Epithelial cell of esophagus (primary cell): ENCODE measurements around the gene FXYD5.
A peak's percentile ranks its signal among the peaks of the same experiment; 100 is the strongest.

Experiments used
- DNase-seq: peaks from one replicate; pipeline ENCODE4 v3.0.0; 2010; ENCODE audit warnings: low read depth
- H3K4me3 ChIP-seq: 2 replicates; pipeline ENCODE4 v1.5.1; 2011; ENCODE audit warnings: mild to moderate bottlenecking, low read length, control low read depth
- TF ChIP-seq, protein P1 (sequence below): IDR thresholded peaks from 2 replicates; pipeline ENCODE4 v1.5.1; 2011; ENCODE audit warnings: low read depth, mild to moderate bottlenecking, low read length, control low read depth, inconsistent platforms; ENCODE audit not compliant: insufficient read depth; ENCODE audit errors: missing control alignments

FXYD5 gene

DNA sequence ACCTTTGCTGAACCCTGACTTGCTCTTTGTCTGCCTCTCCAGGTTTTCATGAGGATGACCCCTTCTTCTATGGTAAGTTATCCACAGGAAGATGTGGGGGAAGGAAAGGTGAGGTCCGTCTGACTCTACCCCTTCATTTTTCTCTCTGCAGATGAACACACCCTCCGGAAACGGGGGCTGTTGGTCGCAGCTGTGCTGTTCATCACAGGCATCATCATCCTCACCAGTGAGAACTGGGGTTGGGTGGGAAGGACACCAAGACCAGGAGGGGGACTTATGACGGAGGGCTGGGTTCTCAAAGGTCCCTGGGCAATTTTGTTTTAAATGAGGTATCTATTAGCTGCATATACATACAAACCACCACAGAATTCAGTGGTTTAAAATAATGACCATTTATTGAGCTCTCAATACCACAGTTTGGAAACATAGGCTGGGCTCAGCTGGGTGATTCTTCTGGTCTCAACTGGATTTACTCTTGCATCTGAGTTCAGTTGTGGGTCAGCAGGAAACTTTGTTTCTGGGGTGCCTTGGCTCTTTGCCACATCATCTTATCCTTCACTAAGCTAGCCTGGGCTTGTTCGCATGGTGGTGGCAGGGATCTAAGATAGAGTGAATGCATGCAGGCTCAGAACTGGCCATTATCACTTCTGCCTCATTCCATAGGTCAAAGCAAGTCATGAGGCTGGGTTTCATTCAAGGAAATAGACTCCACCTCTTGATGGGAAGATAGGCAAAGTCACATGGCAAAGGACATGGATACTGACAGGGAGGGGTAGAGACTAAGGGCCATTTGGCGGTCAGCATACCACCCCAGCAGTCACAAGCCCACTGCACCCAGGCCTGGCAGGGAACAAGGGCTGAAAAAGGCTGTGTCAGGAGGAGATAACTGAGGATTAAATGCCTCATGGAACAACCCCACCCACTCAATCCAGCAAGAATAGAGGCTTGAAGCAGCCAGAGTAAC, 11.8 kb downstream of the FXYD5 start:
- peak; percentile 52 for DNase-seq
- TF ChIP-seq, protein P1, sequence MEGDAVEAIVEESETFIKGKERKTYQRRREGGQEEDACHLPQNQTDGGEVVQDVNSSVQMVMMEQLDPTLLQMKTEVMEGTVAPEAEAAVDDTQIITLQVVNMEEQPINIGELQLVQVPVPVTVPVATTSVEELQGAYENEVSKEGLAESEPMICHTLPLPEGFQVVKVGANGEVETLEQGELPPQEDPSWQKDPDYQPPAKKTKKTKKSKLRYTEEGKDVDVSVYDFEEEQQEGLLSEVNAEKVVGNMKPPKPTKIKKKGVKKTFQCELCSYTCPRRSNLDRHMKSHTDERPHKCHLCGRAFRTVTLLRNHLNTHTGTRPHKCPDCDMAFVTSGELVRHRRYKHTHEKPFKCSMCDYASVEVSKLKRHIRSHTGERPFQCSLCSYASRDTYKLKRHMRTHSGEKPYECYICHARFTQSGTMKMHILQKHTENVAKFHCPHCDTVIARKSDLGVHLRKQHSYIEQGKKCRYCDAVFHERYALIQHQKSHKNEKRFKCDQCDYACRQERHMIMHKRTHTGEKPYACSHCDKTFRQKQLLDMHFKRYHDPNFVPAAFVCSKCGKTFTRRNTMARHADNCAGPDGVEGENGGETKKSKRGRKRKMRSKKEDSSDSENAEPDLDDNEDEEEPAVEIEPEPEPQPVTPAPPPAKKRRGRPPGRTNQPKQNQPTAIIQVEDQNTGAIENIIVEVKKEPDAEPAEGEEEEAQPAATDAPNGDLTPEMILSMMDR: no peak
- no peak overlapping the region for H3K4me3 ChIP-seq

DNA sequence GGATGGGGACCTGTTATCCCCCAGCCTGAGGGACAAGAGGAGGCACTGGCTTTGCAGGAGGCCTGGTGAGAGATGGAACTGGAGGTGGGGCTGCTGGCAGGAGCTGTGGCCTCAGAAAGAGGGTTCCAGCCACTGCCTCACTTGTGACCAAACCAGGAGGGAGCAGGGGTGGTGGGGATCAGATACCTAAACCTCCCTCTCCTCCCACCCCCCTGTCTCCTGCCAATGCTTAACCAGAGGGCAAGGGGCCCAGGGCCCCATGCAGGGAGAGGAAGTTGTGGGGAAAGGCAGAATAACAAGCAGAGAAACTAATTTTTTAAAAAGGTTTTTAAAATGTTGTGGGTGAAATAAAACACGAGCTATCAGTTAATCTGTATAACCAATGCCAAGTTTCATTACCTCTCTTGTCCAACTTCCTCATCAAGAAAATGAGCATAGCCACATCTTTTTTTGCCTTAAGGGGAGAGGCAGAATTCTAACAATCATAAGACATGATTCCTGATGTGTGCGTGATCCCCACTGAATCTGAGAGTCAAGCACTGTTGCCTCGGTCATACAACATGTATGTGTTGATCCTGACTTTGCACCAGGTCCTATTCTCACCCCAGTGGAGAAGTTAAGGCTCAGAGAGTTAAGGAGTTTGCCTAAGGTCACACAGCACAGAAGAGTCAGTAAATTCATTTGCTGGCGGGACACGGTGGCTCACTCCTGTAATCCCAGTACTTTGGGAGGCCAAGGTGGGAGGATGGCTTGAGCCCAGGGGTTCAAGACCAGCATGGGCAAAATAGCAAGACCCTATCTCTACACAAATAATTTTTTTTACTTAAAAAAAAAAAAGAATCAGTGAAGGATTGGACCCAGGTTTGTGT, 12.9 kb downstream of the FXYD5 start:
- TF ChIP-seq, protein P1: no peak
- H3K4me3 ChIP-seq: no peak overlapping the region

DNA sequence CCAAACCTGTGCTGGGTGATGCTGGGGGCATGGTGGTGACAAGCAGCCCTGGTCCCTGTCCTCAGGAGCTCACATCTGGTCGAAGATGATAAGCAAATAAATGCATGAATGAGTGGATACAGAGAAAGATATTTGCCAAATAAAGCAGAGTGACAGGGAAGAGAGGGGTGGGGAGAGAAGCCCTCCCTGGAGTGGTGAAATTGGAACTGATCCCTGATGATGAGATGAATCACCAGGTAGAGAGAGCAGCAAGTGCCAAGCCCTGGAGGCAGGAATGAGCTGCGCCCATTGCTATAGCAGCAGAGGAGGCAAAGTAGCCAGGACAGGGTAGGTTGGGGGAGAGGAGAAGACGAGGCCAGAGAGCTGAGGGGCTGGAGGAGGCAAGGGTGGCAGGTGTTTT, 13.7 kb downstream of the FXYD5 start:
- no peak overlapping the region for H3K4me3 ChIP-seq
- TF ChIP-seq, protein P1: peak; percentile 32
- peak; percentile 93 for DNase-seq

More for the DNA sequence above, 12.9 kb downstream of the FXYD5 start:
- DNase-seq: no peak

DNA sequence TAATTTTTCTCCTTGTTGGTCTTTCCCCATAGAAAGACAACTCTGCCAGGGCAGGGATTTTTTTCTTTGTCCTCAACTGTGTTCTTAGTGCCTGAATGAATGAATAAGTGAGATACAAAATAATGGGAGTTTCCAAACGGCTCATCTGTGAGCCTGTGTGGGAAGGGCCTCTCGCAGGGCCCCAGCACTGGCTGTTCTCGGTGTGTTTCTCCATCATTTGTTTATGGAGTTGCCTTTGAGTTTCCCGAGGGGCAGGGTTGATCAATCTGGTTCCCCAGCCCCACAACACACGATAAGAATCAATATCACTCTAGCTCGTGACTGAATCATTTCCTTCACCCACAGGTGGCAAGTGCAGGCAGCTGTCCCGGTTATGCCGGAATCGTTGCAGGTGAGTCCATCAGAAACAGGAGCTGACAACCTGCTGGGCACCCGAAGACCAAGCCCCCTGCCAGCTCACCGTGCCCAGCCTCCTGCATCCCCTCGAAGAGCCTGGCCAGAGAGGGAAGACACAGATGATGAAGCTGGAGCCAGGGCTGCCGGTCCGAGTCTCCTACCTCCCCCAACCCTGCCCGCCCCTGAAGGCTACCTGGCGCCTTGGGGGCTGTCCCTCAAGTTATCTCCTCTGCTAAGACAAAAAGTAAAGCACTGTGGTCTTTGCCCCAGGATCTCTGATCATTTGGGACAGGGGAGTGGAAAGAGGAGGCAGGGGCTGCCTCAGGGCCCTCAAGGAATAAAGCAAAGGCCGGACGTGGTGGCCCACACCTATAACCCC, 14.9 kb downstream of the FXYD5 start:
- TF ChIP-seq, protein P1: no peak
- no peak overlapping the region for H3K4me3 ChIP-seq
- peak; percentile 42 for DNase-seq

DNA sequence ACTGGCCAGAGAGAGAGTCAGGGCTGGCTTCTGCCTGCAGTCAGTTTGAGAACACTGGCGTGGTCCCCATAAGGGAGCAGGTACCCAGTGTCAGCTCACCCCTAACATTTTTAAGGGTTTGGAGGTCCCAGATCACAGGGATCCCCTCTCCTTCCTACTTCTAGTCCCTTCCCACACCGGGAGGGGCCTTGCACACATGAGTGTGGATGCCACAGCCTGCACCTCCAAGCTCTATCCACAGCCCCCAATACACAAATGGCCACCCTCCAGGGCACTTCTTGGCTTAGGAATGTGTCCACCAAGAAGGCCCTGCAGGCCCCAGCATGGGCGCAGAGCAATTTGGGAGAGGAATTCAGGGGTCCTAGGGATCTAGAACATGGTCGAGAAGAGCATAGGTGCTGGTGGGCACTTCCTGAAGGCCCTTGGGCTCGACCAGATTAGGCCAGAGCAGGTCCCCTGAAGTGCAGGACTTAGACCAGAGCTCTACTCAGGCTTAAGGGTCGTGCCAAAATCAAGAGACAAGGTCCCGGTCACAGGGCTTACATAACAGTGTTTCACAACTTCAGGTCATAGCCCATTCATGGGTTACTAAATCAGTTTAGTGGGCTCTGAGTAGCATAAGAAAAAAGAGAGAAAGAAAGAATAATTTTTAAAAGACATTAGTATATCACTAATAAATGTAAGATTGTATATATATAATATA, 16.0 kb downstream of the FXYD5 start:
- H3K4me3 ChIP-seq: no peak overlapping the region
- DNase-seq: no peak
- TF ChIP-seq, protein P1: no peak

DNA sequence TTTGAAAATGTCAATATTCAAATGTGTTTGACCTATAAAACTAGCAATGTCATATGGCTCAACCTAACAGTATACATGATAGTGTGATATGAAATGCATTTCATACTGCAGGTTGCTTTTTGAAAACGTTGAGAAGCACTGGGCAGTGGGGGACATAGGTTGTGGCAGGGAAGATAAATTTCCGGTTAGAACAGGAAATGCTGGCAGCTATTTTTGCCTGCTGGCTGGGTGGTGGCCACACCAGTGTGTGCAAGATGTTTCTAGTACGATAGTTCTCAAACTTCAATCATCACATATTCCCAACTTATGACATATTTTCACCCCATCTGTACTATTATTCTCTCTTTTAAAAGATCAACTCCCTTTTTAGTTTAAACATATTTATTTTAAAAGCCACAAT, 17.2 kb downstream of the FXYD5 start:
- no peak for DNase-seq
- TF ChIP-seq, protein P1: no peak
- no peak overlapping the region for H3K4me3 ChIP-seq
